NT2/D1 (cell line): ENCODE data around the gene PAK3.

Experiments
- DNase-seq: peaks from one replicate; pipeline ENCODE4 v3.0.0-alpha.2; 2011; ENCODE audit warnings: low read depth, low spot score
- H3K27me3 ChIP-seq: 2 replicates; pipeline ENCODE4 v1.6.0; 2011; ENCODE audit warnings: mild to moderate bottlenecking; ENCODE audit not compliant: insufficient read length, insufficient read depth
- H3K36me3 ChIP-seq: 2 replicates; pipeline ENCODE4 v1.6.1; 2011; ENCODE audit warnings: mild to moderate bottlenecking, low read length, mixed read lengths; ENCODE audit not compliant: insufficient read depth, insufficient read length
- H3K4me1 ChIP-seq: 2 replicates; pipeline ENCODE4 v1.5.1; 2011; ENCODE audit not compliant: insufficient read depth, insufficient read length
- H3K4me3 ChIP-seq: 2 replicates; pipeline ENCODE4 v1.5.1; 2011; ENCODE audit warnings: low read depth; ENCODE audit not compliant: insufficient read length
- H3K9ac ChIP-seq: 2 replicates; pipeline ENCODE4 v1.6.0; 2011; ENCODE audit warnings: low read depth; ENCODE audit not compliant: insufficient read length
- H3K9me3 ChIP-seq: 2 replicates; pipeline ENCODE4 v1.5.1; 2011; ENCODE audit warnings: mild to moderate bottlenecking, low read length; ENCODE audit not compliant: insufficient read depth
- SUZ12 ChIP-seq: IDR thresholded peaks from 2 replicates; pipeline ENCODE4 v1.6.1; 2011; ENCODE audit not compliant: insufficient read length, insufficient read depth; ENCODE audit errors: extremely low read depth
- YY1 ChIP-seq: IDR thresholded peaks from 2 replicates; pipeline ENCODE4 v1.6.1; 2011; ENCODE audit not compliant: insufficient read length, insufficient read depth
- ZNF274 ChIP-seq: IDR thresholded peaks from 2 replicates; pipeline ENCODE4 v1.6.1; 2011; ENCODE audit warnings: mild to moderate bottlenecking, low read depth, low read length

Gene PAK3

DNA sequence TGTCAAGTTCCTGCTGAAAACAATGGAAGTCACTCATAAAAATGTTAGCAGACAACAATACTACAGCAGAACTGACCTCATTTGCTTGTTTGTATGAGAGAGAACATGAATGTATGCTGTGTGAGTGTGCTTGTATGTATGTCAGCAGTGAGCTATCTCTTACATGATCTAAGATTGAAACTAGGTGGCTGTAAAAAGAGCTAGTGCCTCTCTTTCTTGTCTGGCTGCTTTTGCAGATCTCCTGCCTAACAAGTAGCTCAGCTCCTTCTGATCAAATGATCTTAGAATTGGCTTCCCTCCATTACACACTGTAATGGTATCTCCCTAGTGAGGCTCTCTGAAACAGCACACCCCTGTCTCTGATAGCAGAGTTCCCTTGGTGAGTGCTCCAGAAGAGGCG, 20.7 kb downstream of the PAK3 start:
- TF ChIP-seq SUZ12 (no peak), YY1 (no peak), ZNF274 (no peak)
- no peak for DNase-seq
- H3K4me3 ChIP-seq: no peak overlapping the region
- H3K4me1 ChIP-seq: no peaks in the 10 kb centered on the region
- no peaks in the 10 kb centered on the region for H3K27me3 ChIP-seq
- no peaks in the 10 kb centered on the region for H3K9me3 ChIP-seq
- H3K9ac ChIP-seq: no peak overlapping the region
- H3K36me3 ChIP-seq: no peaks in the 10 kb centered on the region

DNA sequence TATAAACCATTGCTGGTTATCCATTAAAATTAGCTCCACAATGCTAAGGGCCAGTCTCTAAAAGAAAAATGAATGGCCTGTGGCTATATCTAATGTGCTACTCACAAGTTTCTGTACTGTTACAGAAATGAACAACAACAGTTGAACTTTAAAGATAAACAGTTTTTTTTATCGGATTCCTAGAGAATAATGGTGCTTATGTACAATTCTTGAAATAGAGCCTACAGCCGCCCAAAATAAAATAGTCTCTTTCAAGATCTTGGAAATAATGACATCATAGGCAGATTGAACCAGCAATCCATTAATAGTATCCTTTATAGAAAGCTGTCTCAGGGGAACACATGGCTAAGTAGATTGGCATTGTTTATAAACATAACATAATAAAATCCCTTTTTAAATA, 23.4 kb downstream of the PAK3 start:
- TF ChIP-seq YY1: no peak
- TF ChIP-seq ZNF274: no peak
- no peak for TF ChIP-seq SUZ12
- Histone ChIP-seq H3K9ac (no peak overlapping the region), H3K9me3 (no peaks in the 10 kb centered on the region), H3K4me3 (no peak overlapping the region), H3K36me3 (peaks cover under 1% of the 10 kb centered on the region), H3K27me3 (no peaks in the 10 kb centered on the region), H3K4me1 (no peaks in the 10 kb centered on the region)
- DNase-seq: no peak

DNA sequence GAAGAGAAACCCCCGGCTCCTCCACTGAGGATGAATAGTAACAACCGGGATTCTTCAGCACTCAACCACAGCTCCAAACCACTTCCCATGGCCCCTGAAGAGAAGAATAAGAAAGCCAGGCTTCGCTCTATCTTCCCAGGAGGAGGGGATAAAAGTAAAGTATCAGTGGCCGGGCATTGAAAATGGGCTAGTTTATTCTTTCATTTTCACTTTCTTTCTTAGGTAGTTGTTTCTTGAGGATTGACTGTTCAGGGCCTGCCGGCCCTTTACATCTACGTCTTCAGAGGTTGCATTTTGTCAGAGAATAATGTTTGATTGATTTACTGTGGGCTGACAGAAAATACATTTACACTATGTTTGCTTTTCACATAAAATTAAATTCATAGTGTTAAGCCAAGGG, 27.1 kb downstream of the PAK3 start:
- Histone ChIP-seq H3K9me3 (no peaks in the 10 kb centered on the region), H3K4me3 (no peak overlapping the region), H3K9ac (no peak overlapping the region), H3K4me1 (no peaks in the 10 kb centered on the region), H3K27me3 (no peaks in the 10 kb centered on the region), H3K36me3 (peaks cover 8% of the 10 kb centered on the region)
- TF ChIP-seq YY1: no peak
- TF ChIP-seq ZNF274: no peak
- DNase-seq: no peak

DNA sequence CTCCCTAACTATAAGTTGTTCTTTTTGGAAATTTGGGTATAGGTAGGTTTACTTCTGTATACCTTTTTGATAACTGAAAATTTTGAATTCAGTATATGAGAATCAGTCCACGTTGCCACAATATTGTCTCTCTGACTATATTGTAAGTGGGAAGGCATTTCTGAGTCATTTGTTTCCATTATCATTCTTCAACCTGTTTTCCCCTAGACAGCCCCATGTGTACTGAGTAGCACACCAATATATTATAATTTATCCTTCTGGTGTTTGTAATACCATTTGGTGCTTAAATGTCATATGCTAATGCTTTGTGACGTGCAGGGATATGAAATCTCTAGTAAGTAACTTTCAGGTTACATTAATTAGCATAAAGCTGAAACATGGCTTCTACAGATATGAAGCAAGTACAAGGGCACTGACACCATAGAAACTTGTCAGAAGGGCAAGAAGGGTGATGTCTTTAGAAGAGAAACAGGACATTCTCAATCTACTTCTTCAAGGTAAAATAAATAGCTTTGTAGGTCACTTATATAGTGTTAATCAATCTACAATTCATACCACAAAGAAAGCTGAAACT, 27.7 kb downstream of the PAK3 start:
- no peak for TF ChIP-seq YY1
- no peak for TF ChIP-seq ZNF274
- TF ChIP-seq SUZ12: no peak

DNA sequence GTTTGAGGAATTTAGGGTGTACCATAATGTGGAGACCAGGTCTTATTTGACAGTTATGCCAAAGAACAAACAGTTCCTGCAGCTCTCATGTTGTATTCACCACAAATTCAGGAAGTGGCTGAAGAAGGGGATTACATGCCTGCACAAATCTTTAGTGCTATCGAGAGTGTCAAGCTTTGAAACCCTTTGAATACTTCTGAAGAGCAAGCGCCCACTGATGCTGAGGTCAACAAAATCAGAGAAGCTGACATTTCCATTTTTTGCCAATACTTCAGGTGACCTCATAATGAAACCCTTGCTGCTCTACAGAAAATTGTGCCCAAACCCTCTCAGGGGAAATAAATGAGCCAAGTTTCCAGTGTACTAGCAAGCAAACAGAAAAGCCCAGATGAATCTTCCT, 28.4 kb downstream of the PAK3 start:
- TF ChIP-seq YY1 (no peak), SUZ12 (no peak), ZNF274 (no peak)
- Histone ChIP-seq H3K36me3 (peaks cover 10% of the 10 kb centered on the region), H3K9ac (no peak overlapping the region), H3K4me1 (no peaks in the 10 kb centered on the region), H3K9me3 (no peaks in the 10 kb centered on the region), H3K27me3 (no peaks in the 10 kb centered on the region), H3K4me3 (no peak overlapping the region)
- no peak for DNase-seq

More for the DNA sequence above, 27.7 kb downstream of the PAK3 start:
- no peaks in the 10 kb centered on the region for H3K9me3 ChIP-seq
- peaks cover 10% of the 10 kb centered on the region for H3K36me3 ChIP-seq
- H3K4me1 ChIP-seq: no peaks in the 10 kb centered on the region
- DNase-seq: no peak
- no peak overlapping the region for H3K9ac ChIP-seq
- no peak overlapping the region for H3K4me3 ChIP-seq
- no peaks in the 10 kb centered on the region for H3K27me3 ChIP-seq

DNA sequence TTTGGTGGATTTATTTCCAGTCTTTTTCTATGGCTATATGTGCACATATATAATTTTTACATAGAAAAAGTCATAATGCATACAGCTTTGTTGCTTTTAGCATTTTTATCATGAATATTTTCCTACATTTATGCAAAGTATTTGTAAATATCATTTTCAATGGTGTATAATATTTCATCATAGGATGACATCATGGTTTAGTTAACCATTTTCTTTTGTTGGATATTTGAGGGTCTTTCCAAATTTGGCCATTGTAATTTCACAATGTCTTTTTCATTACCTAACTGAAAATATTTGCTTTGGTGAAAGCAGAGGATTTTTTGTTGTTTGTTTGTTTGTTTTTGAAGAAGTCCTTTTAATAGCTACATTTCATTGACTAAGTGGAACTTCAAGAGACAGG, 31.0 kb downstream of the PAK3 start:
- H3K4me1 ChIP-seq: no peaks in the 10 kb centered on the region
- no peak for DNase-seq

DNA sequence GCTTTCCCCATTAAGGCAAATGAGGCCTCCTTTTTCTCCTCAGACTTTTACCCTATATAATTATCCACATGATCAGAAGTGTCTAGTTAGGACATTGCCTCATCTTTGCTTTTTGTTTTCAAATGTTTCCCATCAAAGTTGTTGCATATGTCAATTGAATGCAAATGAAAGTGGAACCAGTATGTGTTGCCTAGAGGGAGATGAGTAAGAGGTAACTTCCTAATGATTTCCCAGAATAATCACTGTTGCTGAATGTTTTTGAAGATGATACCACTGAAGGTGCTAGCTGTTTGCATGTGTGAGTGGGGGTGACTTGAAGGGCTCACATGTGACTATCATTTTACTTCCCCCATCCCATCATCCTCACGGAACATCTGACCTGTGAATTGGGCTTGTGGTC, 33.9 kb downstream of the PAK3 start:
- peaks cover 5% of the 10 kb centered on the region for H3K36me3 ChIP-seq
- no peaks in the 10 kb centered on the region for H3K27me3 ChIP-seq
- DNase-seq: no peak
- H3K4me3 ChIP-seq: no peak overlapping the region
- H3K4me1 ChIP-seq: no peaks in the 10 kb centered on the region
- no peaks in the 10 kb centered on the region for H3K9me3 ChIP-seq
- H3K9ac ChIP-seq: no peak overlapping the region
- no peak for TF ChIP-seq YY1
- no peak for TF ChIP-seq ZNF274
- TF ChIP-seq SUZ12: no peak

More for the DNA sequence above, 31.0 kb downstream of the PAK3 start:
- no peaks in the 10 kb centered on the region for H3K9me3 ChIP-seq
- H3K9ac ChIP-seq: no peak overlapping the region
- no peaks in the 10 kb centered on the region for H3K27me3 ChIP-seq
- peaks cover 10% of the 10 kb centered on the region for H3K36me3 ChIP-seq
- no peak overlapping the region for H3K4me3 ChIP-seq
- TF ChIP-seq ZNF274: no peak
- no peak for TF ChIP-seq YY1
- no peak for TF ChIP-seq SUZ12

DNA sequence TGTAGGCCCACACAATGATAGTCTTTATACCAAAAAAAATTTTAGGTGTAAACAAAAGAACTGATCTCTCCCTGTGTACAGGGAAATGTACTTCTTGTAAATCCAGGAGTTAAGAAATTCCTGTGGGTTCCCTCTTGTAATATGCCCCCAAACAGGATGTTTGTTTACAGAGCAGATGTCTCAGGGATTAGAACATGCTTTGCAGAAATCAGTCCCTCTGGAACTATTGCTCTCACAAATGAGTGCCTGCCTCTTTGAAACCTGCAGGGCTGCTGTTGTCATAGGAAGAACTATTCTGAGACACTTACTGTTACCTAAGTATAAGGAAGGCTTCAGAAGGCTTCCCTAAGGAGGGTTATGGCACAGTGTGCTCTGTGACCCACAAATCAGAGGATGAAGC, 35.6 kb downstream of the PAK3 start:
- H3K4me1 ChIP-seq: no peaks in the 10 kb centered on the region
- no peak overlapping the region for H3K4me3 ChIP-seq
- no peaks in the 10 kb centered on the region for H3K9me3 ChIP-seq
- H3K36me3 ChIP-seq: peaks cover 5% of the 10 kb centered on the region
- no peaks in the 10 kb centered on the region for H3K27me3 ChIP-seq
- no peak overlapping the region for H3K9ac ChIP-seq
- no peak for DNase-seq
- TF ChIP-seq ZNF274 (no peak), YY1 (no peak)
